H1 (cell line): ENCODE measurements around the gene ADGRL3.

Experiments
- CEBPB ChIP-seq: IDR thresholded peaks from 2 replicates; pipeline ENCODE4 v1.6.1; 2012; ENCODE audit warnings: low read depth, low read length
- CTCF ChIP-seq, 3 experiments: IDR thresholded peaks; 1 replicate in 2 of 3; 2 replicates in 1 of 3; pipeline versions ENCODE4 v1.5.1 to v1.6.1; 2011; ENCODE audit warnings: low read length in 3 of 3, mild to moderate bottlenecking in 3 of 3, inconsistent platforms in 2 of 3, low read depth in 1 of 3, moderate library complexity in 1 of 3; ENCODE audit not compliant: insufficient read depth in 1 of 3; ENCODE audit errors: control extremely low read depth in 1 of 3
- KDM1A ChIP-seq: fragments of 200-600, 300-600 bp; sonication (generic); IDR thresholded peaks from 2 replicates; pipeline ENCODE4 v1.7.1; 2016; ENCODE audit warnings: mild to moderate bottlenecking, low read length, borderline replicate concordance
- RAD21 ChIP-seq, 2 experiments: IDR thresholded peaks in 1 of 2; conservative IDR thresholded peaks in 1 of 2; 2 replicates each; pipeline ENCODE4 v1.6.1; 2011; ENCODE audit warnings: low read depth in 2 of 2, low read length in 2 of 2, improper control_type of control experiment in 1 of 2, inconsistent platforms in 1 of 2, mild to moderate bottlenecking in 1 of 2, moderate library complexity in 1 of 2
- SIN3A ChIP-seq, 2 experiments: IDR thresholded peaks in 1 of 2; conservative IDR thresholded peaks in 1 of 2; 2 replicates each; pipeline ENCODE4 v1.6.1; 2011 to 2012; ENCODE audit warnings: low read length in 2 of 2, improper control_type of control experiment in 1 of 2, low read depth in 1 of 2, mild to moderate bottlenecking in 1 of 2
- TAF1 ChIP-seq: IDR thresholded peaks from 2 replicates; pipeline ENCODE4 v1.6.1; 2011; ENCODE audit warnings: mild to moderate bottlenecking, low read depth, low read length

- TF ChIP-seq KDM1A (no peak), CTCF (IDR thresholded peaks at IDR 0.05; ENCODE audit: control extremely low read depth in 1 of 3, insufficient read depth in 1 of 3, low read depth in 1 of 3, low read length in 3 of 3) (no peak), SIN3A (conservative IDR thresholded peaks at IDR 0.05 in 1 of 2, IDR thresholded peaks at IDR 0.05 in 1 of 2; ENCODE audit: low read depth in 1 of 2, low read length in 2 of 2) (no peak), TAF1 (no peak), RAD21 (IDR thresholded peaks at IDR 0.05 in 1 of 2, conservative IDR thresholded peaks at IDR 0.05 in 1 of 2; ENCODE audit: low read depth in 2 of 2, low read length in 2 of 2) (no peak), CEBPB (peak; percentile 41; the same call in 1 of the 2 replicates)
Observed at GRCh38 chr4:61992351-61992750, 792.2 kb downstream of the ADGRL3 start.
